HUES64 (cell line): ENCODE measurements around the gene ZCCHC10.
"Not testable (repeated sequence)": the region's sequence is repeated elsewhere in the genome, so short reads cannot be mapped to it uniquely, and the experiment has no call there.

ENCODE experiments used
- H3K27ac ChIP-seq: 2 replicates; pipeline ENCODE4 v1.7.0; 2013; ENCODE audit warnings: low read depth, low read length, inconsistent platforms
- H3K27me3 ChIP-seq: 2 replicates; pipeline ENCODE4 v1.6.1; 2013; ENCODE audit warnings: mild to moderate bottlenecking, low read length; ENCODE audit not compliant: insufficient read depth
- H3K36me3 ChIP-seq: 2 replicates; pipeline ENCODE4 v1.6.1; 2013; ENCODE audit warnings: mild to moderate bottlenecking, low read length; ENCODE audit not compliant: insufficient read depth
- H3K4me1 ChIP-seq: 2 replicates; pipeline ENCODE4 v1.6.1; 2013; ENCODE audit warnings: mild to moderate bottlenecking, low read length, moderate library complexity; ENCODE audit not compliant: insufficient read depth
- H3K4me3 ChIP-seq: 2 replicates; pipeline ENCODE4 v1.5.1; 2013; ENCODE audit warnings: mild to moderate bottlenecking, low read length, moderate library complexity
- H3K9ac ChIP-seq: 2 replicates; pipeline ENCODE4 v1.6.1; 2013; ENCODE audit warnings: mild to moderate bottlenecking, low read depth, low read length
- H3K9me3 ChIP-seq: 2 replicates; pipeline ENCODE4 v1.6.1; 2013; ENCODE audit warnings: low read depth, low read length; ENCODE audit not compliant: insufficient read depth
- WGBS: fragments of 150-250, 120-280 bp; methylation state at CpG from one replicate; pipeline ENCODE4 v1.1.7; 2013; ENCODE audit warnings: missing lambda C conversion rate; 5-methylcytosine and 5-hydroxymethylcytosine counted together

ZCCHC10 gene

GRCh38 chr5:132972436-132972828, 53.9 kb downstream of the ZCCHC10 start:
- not testable (repeated sequence) for H3K27ac ChIP-seq, H3K4me1 ChIP-seq, H3K36me3 ChIP-seq, H3K9me3 ChIP-seq, H3K27me3 ChIP-seq, H3K4me3 ChIP-seq, H3K9ac ChIP-seq
- WGBS, result 93% methylated on average over 6 of the region's 7 CpGs

DNA sequence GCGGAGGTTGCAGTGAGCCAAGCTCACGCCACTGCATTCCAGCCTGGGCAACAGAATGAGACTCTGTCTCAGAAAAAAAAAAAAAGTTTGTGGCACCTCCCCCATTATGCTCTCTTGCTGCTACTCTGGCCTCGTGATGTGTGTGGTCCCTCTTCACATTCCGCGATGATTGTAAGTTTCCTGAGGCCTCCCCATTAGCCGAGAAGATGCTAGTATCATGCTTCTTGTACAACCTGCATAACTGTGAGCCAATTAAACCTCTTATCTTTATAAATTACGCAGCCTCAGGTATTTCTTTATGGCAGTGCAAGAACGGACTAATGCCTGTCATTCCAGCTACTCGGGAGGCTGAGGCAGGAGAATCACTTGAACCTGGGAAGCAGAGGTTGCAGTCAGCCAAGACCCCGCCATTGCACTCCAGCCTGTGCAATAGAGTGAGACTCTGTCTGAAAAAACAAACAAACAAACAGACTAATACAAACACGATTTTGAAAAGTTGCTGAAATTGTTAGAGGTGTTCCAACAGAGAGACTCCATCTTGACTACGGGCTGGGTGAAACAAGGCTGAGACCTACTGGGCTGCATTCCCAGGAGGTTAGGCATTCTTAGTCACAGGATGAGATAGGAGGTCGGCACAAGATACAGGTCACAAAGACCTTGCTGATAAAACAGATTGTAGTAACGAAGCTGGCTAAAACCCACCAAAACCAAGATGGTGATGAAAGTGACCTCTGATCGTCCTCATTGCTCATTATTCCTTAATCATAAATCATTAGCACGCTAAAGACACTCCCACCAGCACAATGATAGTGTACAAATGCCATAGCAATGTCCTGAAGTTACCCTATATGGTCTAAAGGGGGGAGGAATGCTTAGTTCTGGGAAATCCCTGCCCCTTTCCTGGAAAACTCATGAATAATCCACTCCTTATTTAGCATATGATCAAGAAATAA, 54.6 kb downstream of the ZCCHC10 start:
- Histone ChIP-seq H3K27ac (no peak overlapping the region), H3K27me3 (no peaks in the 10 kb centered on the region), H3K9ac (no peak overlapping the region), H3K9me3 (no peaks in the 10 kb centered on the region), H3K4me3 (no peak overlapping the region), H3K36me3 (no peaks in the 10 kb centered on the region), H3K4me1 (no peaks in the 10 kb centered on the region)
- WGBS, result 86% methylated on average over 16 of the region's 16 CpGs

- Histone ChIP-seq H3K27ac (no peak overlapping the region), H3K4me1 (no peaks in the 10 kb centered on the region), H3K27me3 (no peaks in the 10 kb centered on the region), H3K9me3 (no peaks in the 10 kb centered on the region), H3K36me3 (peaks cover 3% of the 10 kb centered on the region; the same call in 1 of the 2 replicates), H3K4me3 (no peak overlapping the region), H3K9ac (no peak overlapping the region)
- WGBS, result 91% methylated on average over 4 of the region's 4 CpGs
These were observed 61.2 kb downstream of the ZCCHC10 start for GRCh38 chr5:132965120-132965519.

GRCh38 chr5:132963171-132964104, 62.9 kb downstream of the ZCCHC10 start, which contains the start of gene AFF4:
Gene AFF4 (minus strand): TSS chr5:132963634. CDS start chr5:132937189, 26,445 bp downstream.
- peaks cover 5% of the 10 kb centered on the region; the same call in 1 of the 2 replicates for H3K36me3 ChIP-seq
- H3K9ac ChIP-seq, result peak within 1 kb of the TSS; percentile 97
- H3K4me1 ChIP-seq, result no peaks in the 10 kb centered on the region
- H3K27ac ChIP-seq, result peak within 1 kb of the TSS; percentile 93
- H3K9me3 ChIP-seq, result no peaks in the 10 kb centered on the region
- under 1% methylated on average over 98 of the region's 98 CpGs for WGBS
- peak within 1 kb of the TSS; percentile 91 for H3K4me3 ChIP-seq
- no peaks in the 10 kb centered on the region for H3K27me3 ChIP-seq

DNA sequence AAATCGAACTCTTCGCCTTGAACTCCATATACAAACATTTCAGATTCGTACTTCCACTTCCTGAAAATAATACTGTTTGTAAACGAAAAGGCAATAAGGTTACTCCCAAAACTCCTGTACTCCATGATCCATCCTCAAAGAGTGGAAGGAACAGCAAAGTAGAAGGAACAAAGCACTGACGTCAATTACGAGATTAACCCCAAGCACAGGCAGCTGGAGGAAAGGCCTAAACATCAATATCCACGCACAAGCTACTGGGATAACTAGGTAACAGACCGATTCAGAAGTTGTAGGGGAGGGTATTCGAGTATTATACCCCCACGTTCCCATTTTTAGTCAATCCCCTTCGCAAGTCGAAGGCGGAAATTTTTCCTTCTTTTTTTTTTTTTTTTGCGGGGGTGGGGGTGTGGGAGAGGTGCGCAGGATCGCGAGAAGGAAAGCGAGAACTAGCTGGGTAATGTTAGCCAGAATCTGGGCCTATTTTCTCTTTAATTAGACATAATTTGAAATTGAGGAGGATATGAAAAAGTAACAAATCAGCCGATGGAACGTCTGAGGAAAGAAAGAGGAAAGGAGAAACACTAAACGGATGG, 63.8 kb downstream of the ZCCHC10 start:
- H3K9ac ChIP-seq, result peak overlapping the region; percentile 97
- 1% methylated on average over 16 of the region's 21 CpGs for WGBS
- peaks cover 5% of the 10 kb centered on the region; the same call in 1 of the 2 replicates for H3K36me3 ChIP-seq
- H3K4me3 ChIP-seq, result peak overlapping the region; percentile 91
- no peaks in the 10 kb centered on the region for H3K4me1 ChIP-seq
- H3K9me3 ChIP-seq, result no peaks in the 10 kb centered on the region
- H3K27me3 ChIP-seq, result no peaks in the 10 kb centered on the region
- H3K27ac ChIP-seq, result peak overlapping the region; percentile 93

GRCh38 chr5:132961887-132962286, 64.5 kb downstream of the ZCCHC10 start:
- Histone ChIP-seq H3K4me1 (no peaks in the 10 kb centered on the region), H3K27ac (peak overlapping the region; percentile 93), H3K9ac (peak overlapping the region; percentile 97), H3K27me3 (no peaks in the 10 kb centered on the region), H3K9me3 (no peaks in the 10 kb centered on the region), H3K4me3 (peak overlapping the region; percentile 91), H3K36me3 (peaks cover 5% of the 10 kb centered on the region; the same call in 1 of the 2 replicates)
- WGBS, result 30% methylated on average over 5 of the region's 5 CpGs

DNA sequence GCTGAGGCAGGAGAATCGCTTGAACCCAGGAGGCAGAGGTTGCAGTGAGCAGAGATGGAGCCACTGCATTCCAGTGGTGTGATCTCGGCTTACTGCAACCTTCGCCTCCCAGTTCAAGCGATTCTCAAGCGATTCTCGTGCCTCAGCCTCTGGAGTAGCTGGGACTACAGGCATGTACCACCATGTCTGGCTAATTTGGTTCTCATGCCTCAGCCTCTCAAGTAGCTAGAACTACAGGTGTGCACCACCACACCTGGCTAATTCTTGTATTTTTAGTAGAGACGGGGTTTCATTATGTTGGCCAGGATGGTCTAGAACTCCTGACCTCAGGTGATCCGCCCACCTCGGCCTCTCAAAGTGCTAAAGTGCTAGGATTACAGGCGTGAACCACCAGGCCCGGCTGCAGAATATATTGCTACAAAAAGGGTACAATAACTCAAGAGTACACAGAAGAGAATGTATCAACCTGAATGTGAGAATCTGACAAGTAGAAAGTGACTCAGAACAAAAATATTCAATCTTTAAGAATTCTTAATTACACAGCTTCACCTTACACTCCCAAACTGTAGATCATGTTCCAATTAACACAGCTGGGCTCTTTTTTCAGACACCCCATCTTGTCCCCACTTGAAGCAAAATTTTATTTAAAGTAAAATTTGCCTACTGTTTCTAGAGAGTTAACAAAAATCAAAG, 65.1 kb downstream of the ZCCHC10 start:
- H3K4me1 ChIP-seq, H3K36me3 ChIP-seq, H3K27me3 ChIP-seq, H3K27ac ChIP-seq, H3K9me3 ChIP-seq: not testable (repeated sequence)
- H3K9ac ChIP-seq, result peak overlapping the region; percentile 97; the same call in 1 of the 2 replicates
- peak overlapping the region; percentile 91 for H3K4me3 ChIP-seq
- 94% methylated on average over 11 of the region's 11 CpGs for WGBS

DNA sequence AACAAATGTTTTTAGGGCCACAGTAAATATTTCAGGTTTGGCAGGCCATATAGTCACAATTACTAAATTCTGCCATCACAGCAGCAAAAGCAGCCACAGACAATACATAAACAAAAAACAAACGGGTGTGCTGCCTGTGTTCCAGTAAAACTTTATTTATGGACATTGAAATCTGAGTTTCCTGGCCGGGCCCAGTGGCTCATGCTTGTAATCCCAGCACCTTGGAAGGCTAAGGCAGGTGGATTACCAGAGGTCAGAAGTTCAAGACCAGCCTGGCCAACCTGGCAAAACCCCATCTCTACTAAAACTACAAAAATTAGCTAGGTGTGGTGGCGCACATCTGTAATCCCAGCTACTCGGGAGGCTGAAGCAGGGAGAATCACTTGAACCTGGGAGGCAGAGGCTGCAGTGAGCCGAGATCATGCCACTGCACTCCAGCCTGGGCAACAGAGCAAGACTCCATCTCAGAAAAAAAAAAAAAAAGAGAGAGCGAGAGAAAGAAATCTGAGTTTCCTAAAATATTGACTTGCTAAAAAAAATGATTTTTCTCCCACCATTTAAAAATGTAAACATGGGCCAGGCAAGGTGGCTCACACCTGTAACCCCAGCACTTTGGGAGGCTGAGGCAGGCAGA, 70.1 kb downstream of the ZCCHC10 start:
- H3K4me1 ChIP-seq, H3K9ac ChIP-seq, H3K4me3 ChIP-seq, H3K9me3 ChIP-seq, H3K27ac ChIP-seq, H3K27me3 ChIP-seq: not testable (repeated sequence)
- H3K36me3 ChIP-seq, result peaks cover 24% of the 10 kb centered on the region
- 93% methylated on average over 5 of the region's 6 CpGs for WGBS

GRCh38 chr5:132953710-132954109, 72.6 kb downstream of the ZCCHC10 start:
- Histone ChIP-seq H3K27me3 (no peaks in the 10 kb centered on the region), H3K9me3 (no peaks in the 10 kb centered on the region), H3K4me3 (no peak overlapping the region), H3K4me1 (no peaks in the 10 kb centered on the region), H3K9ac (no peak overlapping the region), H3K27ac (no peak overlapping the region), H3K36me3 (peaks cover 23% of the 10 kb centered on the region)
- WGBS, result 88% methylated on average over 6 of the region's 6 CpGs

DNA sequence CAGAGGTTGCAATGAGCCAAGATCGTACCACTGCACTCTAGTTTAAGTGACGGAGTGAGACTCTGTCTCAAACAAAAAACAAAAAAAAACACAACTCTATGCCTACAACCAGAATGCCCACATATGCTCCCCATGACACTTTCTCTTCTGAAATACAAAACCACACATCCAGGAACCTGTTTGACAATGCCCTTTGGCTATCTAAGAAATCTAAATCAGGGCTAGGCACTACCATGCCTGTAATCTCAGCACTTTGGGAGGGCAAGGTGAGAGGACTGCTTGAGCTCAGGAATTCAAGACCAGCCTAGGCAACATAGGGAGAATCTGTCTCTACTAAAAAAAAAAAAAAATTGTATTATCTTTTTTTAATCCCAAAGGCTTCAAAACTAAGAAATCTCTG, 73.5 kb downstream of the ZCCHC10 start:
- H3K27ac ChIP-seq, result no peak overlapping the region
- H3K9ac ChIP-seq, result no peak overlapping the region
- 98% methylated on average over 2 of the region's 2 CpGs for WGBS
- H3K27me3 ChIP-seq, result no peaks in the 10 kb centered on the region
- H3K4me3 ChIP-seq, result no peak overlapping the region
- H3K36me3 ChIP-seq, result peaks cover 23% of the 10 kb centered on the region
- no peaks in the 10 kb centered on the region for H3K4me1 ChIP-seq
- no peaks in the 10 kb centered on the region for H3K9me3 ChIP-seq
